Lower lobe of right lung (tissue), 2 donors: Measurements from ENCODE around the gene SLC25A48. TPM values are rescaled to one million over a fixed set of nuclear protein-coding genes. Genes with fewer than 3 reads are reported as not detected.

Experiments
- ATAC-seq, 2 donors: fragments of 200-7000 bp; cut with Tn5 transposase; one replicate each; pipeline ENCODE4 v1.9.1; 2020 to 2022; ENCODE audit warnings: mild to moderate bottlenecking in 2 of 2, moderate library complexity in 2 of 2
- DNase-seq: peaks from one replicate; pipeline ENCODE4 v3.0.0-alpha.2; 2020
- H3K27ac ChIP-seq: fragments of 200-600 bp; one replicate; pipeline ENCODE4 v1.8.0; 2022
- H3K27me3 ChIP-seq: fragments of 200-600 bp; one replicate; pipeline ENCODE4 v1.8.0; 2022; ENCODE audit warnings: low read depth
- H3K36me3 ChIP-seq: fragments of 200-600 bp; one replicate; pipeline ENCODE4 v1.8.0; 2022; ENCODE audit warnings: mild to moderate bottlenecking
- H3K4me1 ChIP-seq: fragments of 200-600 bp; one replicate; pipeline ENCODE4 v1.8.0; 2022
- H3K4me3 ChIP-seq: fragments of 200-600 bp; one replicate; pipeline ENCODE4 v1.8.0; 2022; ENCODE audit warnings: mild to moderate bottlenecking
- H3K9me3 ChIP-seq: fragments of 200-600 bp; one replicate; pipeline ENCODE4 v1.8.0; 2022
- CTCF ChIP-seq: fragments of 200-600 bp; IDR thresholded peaks from one replicate; pipeline ENCODE4 v1.8.0; 2022; ENCODE audit warnings: antibody characterized with exemption, mild to moderate bottlenecking
- intact Hi-C: fragments of 100-400 bp; cut with DNase I; formaldehyde crosslinking; loops from one replicate; pipeline ENCODE4 v1.11.0; 2022
- microRNA-seq: library from miRNA; unstranded; fragments of <30 nt; microRNA quantifications from one replicate; pipeline ENCODE4 v1.2.0, GENCODE V29; 2020; ENCODE audit warnings: borderline number of aligned reads
- total RNA-seq: library from RNA; stranded (reverse); fragmentation: NEBNext Ultra II Directional; extraction: Animal tissue kit (Norgen Biotek cat#: 25700); gene quantifications from one replicate; pipeline ENCODE4 v1.2.1, GENCODE V29; 2021
- donor health status: DM: no; HTN: yes; CAD: no; lungs with severe emphysema.

SLC25A48 gene
- total RNA-seq, 1 donor from 2014 or later, result 0.24 TPM

GRCh38 chr5:135937245-135937911, 102.9 kb downstream of the SLC25A48 start:
- H3K9me3 ChIP-seq, result no peaks in the 10 kb centered on the region
- no peak for ATAC-seq
- no peak for DNase-seq
- TF ChIP-seq CTCF, result no peak
- intact Hi-C loops, result no loop called here
- no peaks in the 10 kb centered on the region for H3K4me1 ChIP-seq
- H3K36me3 ChIP-seq, result no peaks in the 10 kb centered on the region
- H3K27me3 ChIP-seq, result peaks cover 3% of the 10 kb centered on the region
- H3K4me3 ChIP-seq, result no peak overlapping the region
- no peak overlapping the region for H3K27ac ChIP-seq

Small RNA genes within 50 kb of the gene (microRNA-seq; reads per million reads assigned to microRNA genes)
- gene MIR5692C1, result not detected

Other genes starting within 250 kb of the SLC25A48 start
- not detected for gene IL9, start 61.2 kb downstream of the SLC25A48 start, total RNA-seq
- gene LECT2, start 120.3 kb downstream of the SLC25A48 start, total RNA-seq, result not detected
- 140 TPM for gene TGFBI, start 194.3 kb downstream of the SLC25A48 start, total RNA-seq